ENCODE data around the gene KATNB1. TPM values are rescaled to one million over a fixed set of nuclear protein-coding genes. Genes with fewer than 3 reads are reported as not detected.

KATNB1 gene
- total RNA-seq, 4 donors from 2014 or later: 17.7 to 27.1 (median 21.7) TPM

DNA sequence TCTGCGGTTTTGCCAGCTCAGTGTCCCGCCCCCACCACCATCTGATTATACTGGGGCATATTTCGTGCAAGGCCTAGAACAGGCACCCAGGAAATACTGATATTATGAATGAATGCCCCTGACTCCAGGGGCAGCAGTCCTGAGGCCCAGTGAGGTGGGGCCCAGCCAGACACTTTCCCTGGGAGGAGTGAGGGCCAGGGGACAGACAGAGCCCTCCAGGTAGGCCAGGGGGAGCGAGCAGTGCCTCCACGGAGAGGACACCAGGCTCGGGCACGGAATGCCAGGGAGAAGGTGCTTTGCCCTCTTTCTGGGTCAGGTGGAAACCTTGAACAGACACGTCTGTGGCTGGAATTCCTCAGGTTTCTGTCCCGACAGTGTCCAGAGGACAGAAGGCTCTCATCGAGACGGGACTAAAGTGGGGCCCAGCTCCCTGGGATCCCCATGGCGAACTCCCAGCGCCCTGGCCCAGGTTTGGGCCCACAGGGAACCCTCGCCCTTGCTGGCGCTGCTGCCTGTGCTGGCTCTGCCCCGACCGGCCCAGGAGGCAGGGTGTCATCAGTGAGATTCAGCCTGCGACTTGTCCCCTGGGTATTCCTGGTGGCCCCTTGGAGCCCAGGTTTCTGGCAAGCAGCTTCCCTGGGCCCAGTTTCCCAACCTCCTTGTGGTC is 4.3 kb downstream of the KATNB1 start:
- no peak overlapping the region for H3K27ac ChIP-seq

DNA sequence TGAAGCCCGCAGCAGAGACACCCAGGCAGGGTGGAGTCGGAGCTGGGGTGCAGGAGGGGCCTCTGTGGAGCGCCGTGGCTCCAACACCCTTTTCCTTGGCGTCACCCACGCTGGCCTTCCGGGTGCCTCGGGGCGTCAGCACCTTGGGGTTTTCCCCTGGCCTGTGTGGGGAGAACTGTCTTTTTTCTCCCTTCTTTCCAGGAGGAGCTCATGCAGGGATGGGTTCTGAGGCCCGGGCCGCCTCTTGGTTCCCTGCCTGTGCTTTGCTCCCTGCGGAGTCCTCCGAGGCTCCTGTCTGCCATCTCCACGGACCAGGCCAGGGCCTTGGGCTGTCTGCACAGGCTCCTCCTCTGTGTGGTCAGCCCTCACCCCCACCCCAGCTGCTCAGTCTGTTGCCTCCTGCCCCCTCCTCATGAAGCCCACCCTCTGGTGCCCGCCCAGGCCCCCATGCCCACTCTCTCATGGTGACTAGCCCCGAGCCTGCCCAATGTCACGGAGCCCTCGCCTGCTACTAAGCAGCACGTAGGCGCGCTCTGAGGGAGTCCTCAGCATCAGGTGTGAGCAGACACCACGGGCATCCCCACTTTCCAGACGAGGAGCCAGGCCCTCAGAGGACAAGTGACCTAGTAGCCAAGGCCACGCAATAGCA is 5.0 kb downstream of the KATNB1 start:
- DNase-seq: no peak
- no peak for TF ChIP-seq POLR2A (IDR thresholded peaks at IDR 0.05)
- TF ChIP-seq, protein P1, sequence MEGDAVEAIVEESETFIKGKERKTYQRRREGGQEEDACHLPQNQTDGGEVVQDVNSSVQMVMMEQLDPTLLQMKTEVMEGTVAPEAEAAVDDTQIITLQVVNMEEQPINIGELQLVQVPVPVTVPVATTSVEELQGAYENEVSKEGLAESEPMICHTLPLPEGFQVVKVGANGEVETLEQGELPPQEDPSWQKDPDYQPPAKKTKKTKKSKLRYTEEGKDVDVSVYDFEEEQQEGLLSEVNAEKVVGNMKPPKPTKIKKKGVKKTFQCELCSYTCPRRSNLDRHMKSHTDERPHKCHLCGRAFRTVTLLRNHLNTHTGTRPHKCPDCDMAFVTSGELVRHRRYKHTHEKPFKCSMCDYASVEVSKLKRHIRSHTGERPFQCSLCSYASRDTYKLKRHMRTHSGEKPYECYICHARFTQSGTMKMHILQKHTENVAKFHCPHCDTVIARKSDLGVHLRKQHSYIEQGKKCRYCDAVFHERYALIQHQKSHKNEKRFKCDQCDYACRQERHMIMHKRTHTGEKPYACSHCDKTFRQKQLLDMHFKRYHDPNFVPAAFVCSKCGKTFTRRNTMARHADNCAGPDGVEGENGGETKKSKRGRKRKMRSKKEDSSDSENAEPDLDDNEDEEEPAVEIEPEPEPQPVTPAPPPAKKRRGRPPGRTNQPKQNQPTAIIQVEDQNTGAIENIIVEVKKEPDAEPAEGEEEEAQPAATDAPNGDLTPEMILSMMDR (IDR thresholded peaks at IDR 0.05): no peak
- Histone ChIP-seq H3K27me3 (no peaks in the 10 kb centered on the region), H3K27ac (no peak overlapping the region), H3K36me3 (peaks cover 0 to 5% (median 0%) of the 10 kb centered on the region in 3 donors), H3K9me3 (no peaks in the 10 kb centered on the region), H3K4me1 (peaks cover 0 to 16% (median 10%) of the 10 kb centered on the region in 4 donors), H3K4me3 (no peak overlapping the region)

More for the DNA sequence above, 4.3 kb downstream of the KATNB1 start:
- Histone ChIP-seq H3K4me3 (no peak overlapping the region), H3K4me1 (peaks cover 0 to 16% (median 10%) of the 10 kb centered on the region in 4 donors), H3K9me3 (no peaks in the 10 kb centered on the region), H3K36me3 (peaks cover 0 to 5% (median 0%) of the 10 kb centered on the region in 3 donors), H3K27me3 (no peaks in the 10 kb centered on the region)
- TF ChIP-seq, protein P1 (IDR thresholded peaks at IDR 0.05): no peak
- TF ChIP-seq POLR2A (IDR thresholded peaks at IDR 0.05): no peak
- DNase-seq: peak in 1 of 3 donors; percentile 28

- Histone ChIP-seq H3K4me3 (no peak overlapping the region), H3K4me1 (peaks cover 0 to 7% (median 2%) of the 10 kb centered on the region in 4 donors), H3K9me3 (no peaks in the 10 kb centered on the region), H3K36me3 (peaks cover 0 to 5% (median 0%) of the 10 kb centered on the region in 3 donors), H3K27ac (no peak overlapping the region), H3K27me3 (no peaks in the 10 kb centered on the region)
- DNase-seq: no peak
- TF ChIP-seq POLR2A (IDR thresholded peaks at IDR 0.05): no peak
- TF ChIP-seq, protein P1 (IDR thresholded peaks at IDR 0.05): no peak
These were observed 6.2 kb downstream of the KATNB1 start for GRCh38 chr16:57741660-57742191.

DNA sequence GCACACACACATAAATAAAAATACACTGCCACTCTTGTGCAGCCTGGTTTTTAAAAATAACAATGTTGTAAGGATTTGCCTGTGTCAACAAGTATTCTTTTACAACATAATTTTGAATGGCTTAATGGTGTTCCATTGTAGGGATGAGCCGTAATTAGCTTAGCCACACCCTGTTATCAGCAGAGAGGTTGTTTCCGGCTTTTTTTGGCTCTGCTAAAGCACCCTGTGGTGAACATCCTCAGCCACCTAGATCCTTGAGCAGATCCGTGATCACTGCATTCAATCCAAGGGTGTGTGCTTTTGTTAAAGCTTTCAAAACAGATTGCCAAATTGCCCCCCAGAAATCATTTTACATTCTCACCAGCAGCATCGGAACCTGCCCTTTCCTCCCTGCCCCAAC is 7.0 kb downstream of the KATNB1 start:
- Histone ChIP-seq H3K27me3 (no peaks in the 10 kb centered on the region), H3K4me1 (no peaks in the 10 kb centered on the region), H3K36me3 (peaks cover 0 to 5% (median 0%) of the 10 kb centered on the region in 3 donors), H3K9me3 (no peaks in the 10 kb centered on the region), H3K4me3 (no peak overlapping the region), H3K27ac (no peak overlapping the region)
- no peak for DNase-seq
- TF ChIP-seq, protein P1 (IDR thresholded peaks at IDR 0.05): no peak
- TF ChIP-seq POLR2A (IDR thresholded peaks at IDR 0.05): no peak

DNA sequence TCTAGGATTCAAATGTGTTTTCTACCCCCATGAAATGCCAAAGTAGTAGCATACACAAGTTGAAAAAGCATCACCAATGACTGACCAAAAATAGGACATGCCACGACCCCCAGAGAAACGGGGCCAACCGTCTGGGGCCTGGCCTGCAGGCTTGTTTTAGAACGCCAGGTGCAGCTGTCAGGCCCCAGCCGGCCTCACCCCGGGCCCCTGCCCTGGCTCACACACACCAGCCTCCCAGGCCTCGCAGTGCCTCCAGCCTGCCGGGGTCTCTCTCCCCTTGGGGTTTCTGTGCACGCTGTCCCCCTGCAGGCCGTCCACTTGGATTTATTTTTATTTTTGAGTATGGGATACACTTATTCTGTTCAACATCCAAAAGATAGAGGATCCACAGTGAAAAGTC is 7.9 kb downstream of the KATNB1 start:
- TF ChIP-seq, protein P1 (IDR thresholded peaks at IDR 0.05): no peak
- no peak for TF ChIP-seq POLR2A (IDR thresholded peaks at IDR 0.05)
- Histone ChIP-seq H3K4me1 (no peaks in the 10 kb centered on the region), H3K27me3 (no peaks in the 10 kb centered on the region), H3K4me3 (no peak overlapping the region), H3K36me3 (peaks cover 0 to 5% (median 0%) of the 10 kb centered on the region in 3 donors), H3K9me3 (no peaks in the 10 kb centered on the region), H3K27ac (no peak overlapping the region)
- DNase-seq: no peak
